Esophagus mucosa (tissue), 1 donor: ENCODE measurements around the gene NRDC. TPM values are rescaled to one million over a fixed set of nuclear protein-coding genes. Genes with fewer than 3 reads are reported as not detected.
"Not testable (repeated sequence)": the region's sequence is repeated elsewhere in the genome, so short reads cannot be mapped to it uniquely, and the experiment has no call there.

Source experiments
- ATAC-seq: fragments of 200-7000 bp; cut with Tn5 transposase; one replicate; pipeline ENCODE4 v1.9.1; 2020
- total RNA-seq: library from RNA; stranded (reverse); gene quantifications from one replicate; pipeline ENCODE4 v1.2.4, GENCODE V29; 2023
- donor health status: DM: yes; HTN: yes; CAD: no.

The NRDC gene
- total RNA-seq, 1 donor from 2014 or later = 94.9 TPM

GRCh38 chr1:51894748-51895147 is 16.2 kb upstream of the NRDC start:
- not testable (repeated sequence) for ATAC-seq

- ATAC-seq = no peak
These were observed 265 bp downstream of the NRDC start for GRCh38 chr1:51878308-51878615.

- peak; percentile 12 for ATAC-seq
These were observed 856 bp downstream of the NRDC start for GRCh38 chr1:51877434-51878307.

- no peak for ATAC-seq
These were observed 2.7 kb downstream of the NRDC start for GRCh38 chr1:51875836-51876235.

GRCh38 chr1:51875291-51875772 is 3.2 kb downstream of the NRDC start:
- ATAC-seq = no peak

- not testable (repeated sequence) for ATAC-seq
These were observed 5.3 kb downstream of the NRDC start for GRCh38 chr1:51873270-51873669.

GRCh38 chr1:51871351-51871975 is 7.1 kb downstream of the NRDC start:
- no peak for ATAC-seq

GRCh38 chr1:51870603-51871350 is 7.8 kb downstream of the NRDC start:
- ATAC-seq = no peak

- ATAC-seq = no peak
These were observed 10.9 kb downstream of the NRDC start for GRCh38 chr1:51867479-51868232.

- no peak for ATAC-seq
These were observed 15.1 kb downstream of the NRDC start for GRCh38 chr1:51863384-51863783.

GRCh38 chr1:51861669-51862068 is 16.9 kb downstream of the NRDC start:
- no peak for ATAC-seq

- no peak for ATAC-seq
These were observed 18.8 kb downstream of the NRDC start for GRCh38 chr1:51859735-51860134.

- ATAC-seq = no peak
These were observed 19.2 kb downstream of the NRDC start for GRCh38 chr1:51859333-51859732.

- no peak for ATAC-seq
These were observed 19.6 kb downstream of the NRDC start for GRCh38 chr1:51858892-51859291.

GRCh38 chr1:51856745-51857144 is 21.8 kb downstream of the NRDC start:
- ATAC-seq = no peak

GRCh38 chr1:51855624-51856023 is 22.9 kb downstream of the NRDC start:
- ATAC-seq = no peak

GRCh38 chr1:51853360-51853759 is 25.2 kb downstream of the NRDC start:
- no peak for ATAC-seq

- ATAC-seq = no peak
These were observed 26.6 kb downstream of the NRDC start for GRCh38 chr1:51851882-51852396.

- no peak for ATAC-seq
These were observed 27.9 kb downstream of the NRDC start for GRCh38 chr1:51850420-51851223.

GRCh38 chr1:51847294-51847920 is 31.1 kb downstream of the NRDC start:
- no peak for ATAC-seq

- ATAC-seq = no peak
These were observed 34.6 kb downstream of the NRDC start for GRCh38 chr1:51843948-51844347.
